ENCODE measurements around the gene FADS2.

The FADS2 gene

DNA sequence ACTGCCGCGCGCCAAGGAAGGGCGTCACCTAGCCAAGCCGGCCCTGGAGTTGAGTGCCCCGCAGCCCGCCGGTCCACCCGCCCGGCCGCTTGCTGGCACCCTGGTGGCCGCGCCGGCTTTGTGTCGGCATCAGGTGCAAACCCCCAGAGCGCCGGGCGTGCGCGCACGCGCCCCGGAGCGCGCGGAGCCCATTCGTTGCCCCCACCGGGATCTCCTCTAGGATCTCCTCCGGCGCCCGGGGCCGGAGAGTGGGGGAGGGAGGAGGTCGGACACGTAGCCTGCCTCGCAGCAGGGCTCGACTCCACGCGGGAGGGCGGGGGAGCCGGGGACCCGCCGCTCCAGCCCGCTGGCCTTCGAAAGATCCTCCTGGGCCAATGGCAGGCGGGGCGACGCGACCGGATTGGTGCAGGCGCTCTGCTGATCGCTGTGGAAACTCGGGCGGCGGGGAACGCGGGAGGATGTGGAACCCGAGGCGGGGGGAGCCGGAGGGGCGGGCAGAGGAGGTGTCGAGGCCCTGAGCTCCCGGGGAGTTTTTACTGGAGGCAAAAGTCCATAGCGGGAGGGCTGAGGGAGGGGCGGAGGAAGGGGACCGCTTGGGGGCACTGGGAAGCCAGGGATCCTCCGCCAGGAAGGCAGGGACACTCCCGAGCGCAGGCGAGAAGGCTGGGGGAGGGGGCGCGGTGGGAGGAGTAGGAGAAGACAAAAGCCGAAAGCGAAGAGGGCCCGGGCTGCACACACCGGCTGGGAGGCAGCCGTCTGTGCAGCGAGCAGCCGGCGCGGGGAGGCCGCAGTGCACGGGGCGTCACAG lies at the start of gene FADS2:
TSS of gene FADS2 (plus strand) at position 730 of the 808 bp plus-strand sequence. CDS start 91 bp downstream, outside the sequence.
- Histone ChIP-seq H3K9me3 (ENCODE audit: control insufficient read depth in 5 of 5, low read length in 5 of 5) (no peaks in the 10 kb centered on the region), H3K27ac (ENCODE audit: low read depth, low read length) (peak within 1 kb of the TSS; percentile 55), H3K9ac (ENCODE audit: low read length in 5 of 5) (peak within 1 kb of the TSS; percentile 36 to 81 (median 62)), H3K36me3 (ENCODE audit: control insufficient read depth in 5 of 5, insufficient read depth in 5 of 5, low read length in 5 of 5) (no peaks in the 10 kb centered on the region), H3K4me1 (ENCODE audit: control insufficient read depth in 5 of 5, insufficient read depth in 5 of 5, low read length in 5 of 5) (peaks cover 12 to 52% (median 40%) of the 10 kb centered on the region in 5 donors), H3K4me3 (ENCODE audit: low read depth in 1 of 5, low read length in 5 of 5) (peak within 1 kb of the TSS; percentile 60 to 77 (median 68)), H3K27me3 (ENCODE audit: control insufficient read depth in 5 of 5, insufficient read depth in 4 of 5, low read length in 5 of 5) (peaks cover 0 to 4% (median 0%) of the 10 kb centered on the region in 5 donors)

DNA sequence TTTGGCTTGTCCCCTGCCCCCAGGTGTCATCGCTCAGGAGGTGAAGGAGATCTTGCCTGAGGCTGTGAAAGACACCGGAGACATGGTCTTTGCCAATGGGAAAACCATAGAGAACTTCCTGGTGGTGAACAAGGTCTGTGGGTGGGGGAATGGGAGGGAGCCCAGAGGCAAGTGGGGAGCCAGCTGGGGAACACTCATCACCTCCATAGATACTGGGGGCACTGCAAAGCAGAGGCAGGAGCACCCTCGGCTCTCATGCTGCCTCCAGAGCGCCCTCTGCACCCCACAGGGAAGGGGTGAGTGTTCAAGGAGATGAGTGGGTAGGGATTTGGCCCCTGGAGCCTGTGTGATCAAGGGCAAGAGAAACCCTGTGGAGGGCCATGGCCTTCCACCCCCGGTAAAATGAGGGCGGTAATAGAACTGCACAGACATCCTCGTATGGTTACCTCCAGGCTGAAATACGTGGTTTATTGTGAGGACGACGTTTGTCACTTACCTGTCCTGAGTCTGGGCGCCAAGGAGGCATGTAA lies 49.7 kb upstream of the FADS2 start:
- H3K4me3 ChIP-seq (ENCODE audit: low read depth in 1 of 5, low read length in 5 of 5) = no peak overlapping the region
- peaks cover 0 to 13% (median 10%) of the 10 kb centered on the region in 5 donors for H3K4me1 ChIP-seq (ENCODE audit: control insufficient read depth in 5 of 5, insufficient read depth in 5 of 5, low read length in 5 of 5)
- no peaks in the 10 kb centered on the region for H3K9me3 ChIP-seq (ENCODE audit: control insufficient read depth in 5 of 5, low read length in 5 of 5)
- H3K27ac ChIP-seq (ENCODE audit: low read depth, low read length) = no peak overlapping the region
- peaks cover 0 to 10% (median 0%) of the 10 kb centered on the region in 5 donors for H3K36me3 ChIP-seq (ENCODE audit: control insufficient read depth in 5 of 5, insufficient read depth in 5 of 5, low read length in 5 of 5)
- H3K27me3 ChIP-seq (ENCODE audit: control insufficient read depth in 5 of 5, insufficient read depth in 4 of 5, low read length in 5 of 5) = peaks cover 0 to 15% (median 7%) of the 10 kb centered on the region in 5 donors
- H3K9ac ChIP-seq (ENCODE audit: low read length in 5 of 5) = no peak overlapping the region

DNA sequence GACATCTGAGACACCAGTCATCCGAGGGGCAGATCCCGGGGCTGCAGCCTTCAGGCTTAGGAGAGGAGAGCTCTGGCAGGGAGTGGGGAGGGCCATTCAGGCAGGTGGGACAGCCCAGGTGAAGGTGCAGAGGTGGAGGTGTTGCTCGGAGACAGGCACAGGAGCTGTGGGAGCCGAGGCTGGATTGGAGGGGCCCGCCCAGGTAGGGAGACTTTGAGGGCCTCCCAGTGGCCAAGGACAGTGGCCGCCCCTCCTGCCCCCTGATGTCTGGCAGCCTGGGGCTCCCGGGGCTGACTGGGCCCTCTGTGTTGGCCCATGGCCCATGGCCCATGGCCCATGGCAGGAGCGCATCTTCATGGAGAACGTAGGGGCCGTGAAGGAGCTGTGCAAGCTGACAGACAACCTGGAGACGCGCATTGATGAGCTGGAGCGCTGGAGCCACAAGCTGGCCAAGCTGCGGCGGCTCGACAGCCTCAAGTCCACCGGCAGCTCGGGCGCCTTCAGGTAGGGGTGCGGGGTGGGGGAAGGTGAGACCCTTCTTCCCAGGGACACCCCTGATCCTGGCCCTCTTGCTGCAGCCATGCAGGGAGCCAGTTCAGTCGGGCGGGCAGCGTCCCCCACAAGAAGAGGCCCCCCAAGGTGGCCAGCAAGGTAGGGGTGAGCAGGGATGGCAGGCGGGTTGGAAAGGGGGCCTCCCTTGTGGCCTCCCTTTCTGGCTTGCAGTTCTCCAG lies 49.0 kb upstream of the FADS2 start:
- Histone ChIP-seq H3K4me1 (ENCODE audit: control insufficient read depth in 5 of 5, insufficient read depth in 5 of 5, low read length in 5 of 5) (peaks cover 0 to 13% (median 10%) of the 10 kb centered on the region in 5 donors), H3K27ac (ENCODE audit: low read depth, low read length) (no peak overlapping the region), H3K9ac (ENCODE audit: low read length in 5 of 5) (no peak overlapping the region), H3K36me3 (ENCODE audit: control insufficient read depth in 5 of 5, insufficient read depth in 5 of 5, low read length in 5 of 5) (peaks cover 0 to 13% (median 2%) of the 10 kb centered on the region in 5 donors), H3K9me3 (ENCODE audit: control insufficient read depth in 5 of 5, low read length in 5 of 5) (no peaks in the 10 kb centered on the region), H3K27me3 (ENCODE audit: control insufficient read depth in 5 of 5, insufficient read depth in 4 of 5, low read length in 5 of 5) (peaks cover 0 to 15% (median 7%) of the 10 kb centered on the region in 5 donors), H3K4me3 (ENCODE audit: low read depth in 1 of 5, low read length in 5 of 5) (no peak overlapping the region)

DNA sequence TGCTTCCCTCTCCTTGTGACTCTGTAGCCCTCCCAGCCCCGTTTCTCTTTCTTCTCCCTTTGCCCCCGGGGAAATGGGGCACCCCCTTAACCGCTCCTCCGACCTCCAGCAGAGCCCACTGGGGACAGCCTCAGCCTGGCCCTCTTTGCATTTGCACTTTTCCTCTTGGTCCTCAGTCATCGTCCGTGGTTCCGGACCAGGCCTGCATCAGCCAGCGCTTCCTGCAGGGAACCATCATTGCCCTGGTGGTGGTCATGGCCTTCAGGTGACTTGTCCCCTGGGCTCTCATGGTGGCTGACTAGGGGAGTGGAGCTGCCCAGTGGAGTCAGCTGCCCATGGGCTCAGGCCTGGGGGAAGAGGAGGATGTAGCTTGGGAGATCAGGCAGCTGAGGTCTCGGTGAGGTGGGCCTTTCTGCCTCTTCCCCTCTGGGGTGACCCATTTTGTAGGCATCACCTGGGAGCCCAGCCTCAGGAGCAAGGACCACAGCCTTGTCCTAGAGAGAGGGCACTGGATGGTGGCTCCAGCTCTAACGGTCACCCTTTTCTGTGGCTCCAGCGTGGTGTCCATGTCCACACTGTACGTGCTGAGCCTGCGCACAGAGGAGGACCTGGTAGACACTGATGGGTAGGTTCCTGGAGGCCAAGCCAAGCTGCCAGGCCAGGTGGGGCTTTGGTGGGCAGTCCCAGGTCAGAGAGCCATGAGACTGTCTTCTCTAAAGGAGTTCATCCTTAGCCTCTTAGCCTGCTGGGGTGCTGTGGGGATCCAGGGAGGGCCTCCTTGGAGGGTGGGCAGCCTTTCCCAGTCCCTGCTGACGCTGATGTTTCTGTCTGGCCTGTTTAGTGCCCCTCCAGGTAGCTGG lies 48.2 kb upstream of the FADS2 start:
- Histone ChIP-seq H3K9ac (ENCODE audit: low read length in 5 of 5) (no peak overlapping the region), H3K36me3 (ENCODE audit: control insufficient read depth in 5 of 5, insufficient read depth in 5 of 5, low read length in 5 of 5) (peaks cover 0 to 21% (median 7%) of the 10 kb centered on the region in 5 donors), H3K27ac (ENCODE audit: low read depth, low read length) (no peak overlapping the region), H3K27me3 (ENCODE audit: control insufficient read depth in 5 of 5, insufficient read depth in 4 of 5, low read length in 5 of 5) (peaks cover 0 to 15% (median 7%) of the 10 kb centered on the region in 5 donors), H3K4me3 (ENCODE audit: low read depth in 1 of 5, low read length in 5 of 5) (no peak overlapping the region), H3K4me1 (ENCODE audit: control insufficient read depth in 5 of 5, insufficient read depth in 5 of 5, low read length in 5 of 5) (peaks cover 0 to 13% (median 10%) of the 10 kb centered on the region in 5 donors), H3K9me3 (ENCODE audit: control insufficient read depth in 5 of 5, low read length in 5 of 5) (no peaks in the 10 kb centered on the region)

DNA sequence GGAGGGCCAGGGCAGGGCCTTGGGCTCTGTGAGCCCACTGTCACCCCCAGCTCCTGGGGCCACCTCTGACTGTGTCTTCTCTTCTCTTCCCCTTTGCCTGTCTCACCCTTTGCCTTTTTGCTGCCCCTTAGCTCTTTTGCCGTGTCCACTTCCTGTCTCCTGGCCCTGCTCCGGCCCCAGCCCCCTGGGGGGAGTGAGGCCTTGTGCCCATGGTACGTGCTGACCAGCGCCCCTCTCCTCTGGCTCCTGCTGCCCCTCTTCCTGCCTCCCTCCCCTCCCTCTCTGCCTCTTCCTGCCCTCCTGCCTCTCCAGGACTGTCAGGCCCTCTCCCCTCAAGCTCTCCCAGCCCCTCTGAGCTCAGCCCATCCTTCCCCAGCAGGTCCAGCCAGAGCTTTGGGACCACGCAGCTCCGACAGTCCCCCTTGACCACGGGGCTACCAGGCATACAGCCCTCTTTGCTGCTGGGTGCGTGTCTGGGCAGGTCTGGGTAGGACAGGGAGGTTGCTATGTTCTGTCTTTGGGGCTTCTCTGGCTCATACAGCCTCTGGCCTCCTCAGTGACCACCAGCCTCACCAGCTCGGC lies 47.4 kb upstream of the FADS2 start:
- Histone ChIP-seq H3K27ac (ENCODE audit: low read depth, low read length) (no peak overlapping the region), H3K9ac (ENCODE audit: low read length in 5 of 5) (no peak overlapping the region), H3K4me1 (ENCODE audit: control insufficient read depth in 5 of 5, insufficient read depth in 5 of 5, low read length in 5 of 5) (peaks cover 0 to 13% (median 10%) of the 10 kb centered on the region in 5 donors), H3K4me3 (ENCODE audit: low read depth in 1 of 5, low read length in 5 of 5) (no peak overlapping the region), H3K27me3 (ENCODE audit: control insufficient read depth in 5 of 5, insufficient read depth in 4 of 5, low read length in 5 of 5) (peaks cover 0 to 9% (median 1%) of the 10 kb centered on the region in 5 donors), H3K36me3 (ENCODE audit: control insufficient read depth in 5 of 5, insufficient read depth in 5 of 5, low read length in 5 of 5) (peaks cover 0 to 29% (median 15%) of the 10 kb centered on the region in 5 donors), H3K9me3 (ENCODE audit: control insufficient read depth in 5 of 5, low read length in 5 of 5) (no peaks in the 10 kb centered on the region)

DNA sequence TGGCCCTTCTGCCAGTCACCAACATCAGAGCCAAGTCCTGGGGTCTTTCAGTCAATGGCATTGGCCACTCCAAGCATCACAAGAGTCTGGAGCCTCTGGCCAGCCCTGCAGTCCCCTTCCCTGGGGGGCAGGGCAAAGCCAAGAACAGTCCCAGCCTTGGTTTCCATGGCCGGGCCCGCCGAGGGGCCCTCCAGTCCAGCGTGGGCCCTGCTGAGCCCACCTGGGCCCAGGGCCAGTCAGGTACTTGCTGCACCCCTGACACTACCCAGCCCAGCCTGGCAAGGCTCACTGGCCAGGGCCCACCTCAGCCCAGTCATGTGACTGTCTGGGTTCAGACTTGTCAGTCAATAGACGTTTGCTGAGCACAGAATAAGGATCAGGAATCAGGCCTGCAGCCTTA lies 46.5 kb upstream of the FADS2 start:
- Histone ChIP-seq H3K27ac (ENCODE audit: low read depth, low read length) (no peak overlapping the region), H3K4me3 (ENCODE audit: low read depth in 1 of 5, low read length in 5 of 5) (no peak overlapping the region), H3K9me3 (ENCODE audit: control insufficient read depth in 5 of 5, low read length in 5 of 5) (no peaks in the 10 kb centered on the region), H3K4me1 (ENCODE audit: control insufficient read depth in 5 of 5, insufficient read depth in 5 of 5, low read length in 5 of 5) (peaks cover 0 to 12% (median 10%) of the 10 kb centered on the region in 5 donors), H3K27me3 (ENCODE audit: control insufficient read depth in 5 of 5, insufficient read depth in 4 of 5, low read length in 5 of 5) (peaks cover 0 to 8% (median 0%) of the 10 kb centered on the region in 5 donors), H3K9ac (ENCODE audit: low read length in 5 of 5) (no peak overlapping the region), H3K36me3 (ENCODE audit: control insufficient read depth in 5 of 5, insufficient read depth in 5 of 5, low read length in 5 of 5) (peaks cover 0 to 38% (median 24%) of the 10 kb centered on the region in 5 donors)

DNA sequence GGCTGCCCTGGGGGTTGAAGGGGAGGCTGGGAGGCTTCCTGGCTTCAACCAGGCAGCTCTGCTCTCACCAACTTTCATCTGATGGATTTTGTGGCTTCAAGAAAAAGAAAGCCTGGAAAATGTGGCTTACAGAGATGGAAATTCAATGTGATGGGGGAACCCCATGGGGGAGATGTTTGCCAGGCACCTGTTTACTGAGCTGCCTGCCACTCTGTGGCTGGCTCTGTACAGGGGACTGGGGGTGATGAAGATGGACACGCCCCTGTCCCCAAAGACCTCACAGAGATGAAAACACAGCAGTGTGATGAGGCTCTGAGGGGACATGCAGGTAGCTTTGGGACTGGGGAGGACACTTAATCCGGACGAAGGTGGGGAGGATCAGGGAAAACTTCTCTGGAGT lies 45.8 kb upstream of the FADS2 start:
- no peaks in the 10 kb centered on the region for H3K9me3 ChIP-seq (ENCODE audit: control insufficient read depth in 5 of 5, low read length in 5 of 5)
- H3K27ac ChIP-seq (ENCODE audit: low read depth, low read length) = no peak overlapping the region
- H3K36me3 ChIP-seq (ENCODE audit: control insufficient read depth in 5 of 5, insufficient read depth in 5 of 5, low read length in 5 of 5) = peaks cover 0 to 46% (median 31%) of the 10 kb centered on the region in 5 donors

DNA sequence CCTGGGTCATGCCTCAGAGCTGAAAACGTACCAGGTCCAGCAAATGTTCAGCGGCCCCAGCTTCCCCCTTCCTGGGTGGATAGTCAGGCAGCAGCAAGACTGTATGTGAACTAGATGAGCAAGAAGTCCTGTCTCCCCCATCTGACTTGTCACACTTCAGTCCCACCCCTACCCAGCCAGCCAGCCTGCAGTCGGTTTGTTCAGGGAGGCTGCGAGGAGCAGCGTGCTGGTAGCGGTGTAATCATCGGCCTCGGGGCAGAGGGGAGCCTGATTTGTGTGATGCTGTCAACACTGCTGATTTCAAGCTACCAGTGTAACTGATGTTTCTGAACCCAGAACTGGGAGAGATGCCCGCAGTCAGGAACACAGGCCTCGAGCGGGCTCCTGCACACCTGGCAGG lies 45.3 kb upstream of the FADS2 start:
- no peak overlapping the region for H3K4me3 ChIP-seq (ENCODE audit: low read depth in 1 of 5, low read length in 5 of 5)
- no peaks in the 10 kb centered on the region for H3K9me3 ChIP-seq (ENCODE audit: control insufficient read depth in 5 of 5, low read length in 5 of 5)
- H3K4me1 ChIP-seq (ENCODE audit: control insufficient read depth in 5 of 5, insufficient read depth in 5 of 5, low read length in 5 of 5) = peaks cover 0 to under 1% (median under 1%) of the 10 kb centered on the region in 5 donors
- peaks cover 0 to 51% (median 36%) of the 10 kb centered on the region in 5 donors for H3K36me3 ChIP-seq (ENCODE audit: control insufficient read depth in 5 of 5, insufficient read depth in 5 of 5, low read length in 5 of 5)
- H3K27me3 ChIP-seq (ENCODE audit: control insufficient read depth in 5 of 5, insufficient read depth in 4 of 5, low read length in 5 of 5) = peaks cover 0 to 3% (median 0%) of the 10 kb centered on the region in 5 donors
- H3K9ac ChIP-seq (ENCODE audit: low read length in 5 of 5) = no peak overlapping the region
- no peak overlapping the region for H3K27ac ChIP-seq (ENCODE audit: low read depth, low read length)

More for the DNA sequence above, 45.8 kb upstream of the FADS2 start:
- H3K4me3 ChIP-seq (ENCODE audit: low read depth in 1 of 5, low read length in 5 of 5) = no peak overlapping the region
- H3K9ac ChIP-seq (ENCODE audit: low read length in 5 of 5) = no peak overlapping the region
- peaks cover 0 to 5% (median 5%) of the 10 kb centered on the region in 5 donors for H3K4me1 ChIP-seq (ENCODE audit: control insufficient read depth in 5 of 5, insufficient read depth in 5 of 5, low read length in 5 of 5)
- H3K27me3 ChIP-seq (ENCODE audit: control insufficient read depth in 5 of 5, insufficient read depth in 4 of 5, low read length in 5 of 5) = peaks cover 0 to 3% (median 0%) of the 10 kb centered on the region in 5 donors
